HFFc6 (cell line): ENCODE results near the gene DNAJC1. TPM values are rescaled to one million over a fixed set of nuclear protein-coding genes. Genes with fewer than 3 reads are reported as not detected.

Experiments
- DNase-seq: peaks from one replicate; pipeline ENCODE4 v3.0.0-alpha.2; 2018
- H3K27ac Mint-ChIP-seq: 2 replicates; pipeline ENCODE4 v1.8.0; 2020; ENCODE audit warnings: mild to moderate bottlenecking, mixed read lengths
- H3K27me3 Mint-ChIP-seq: 2 replicates; pipeline ENCODE4 v1.8.0; 2021; ENCODE audit warnings: mild to moderate bottlenecking, moderate library complexity, mixed read lengths; ENCODE audit not compliant: insufficient read depth
- H3K36me3 Mint-ChIP-seq: 2 replicates; pipeline ENCODE4 v1.8.0; 2021; ENCODE audit warnings: low read depth, mixed read lengths
- H3K4me1 Mint-ChIP-seq: 2 replicates; pipeline ENCODE4 v1.8.0; 2020; ENCODE audit warnings: low read depth, mixed read lengths
- H3K4me3 Mint-ChIP-seq: 2 replicates; pipeline ENCODE4 v1.8.0; 2020; ENCODE audit warnings: mild to moderate bottlenecking, moderate library complexity, mixed read lengths
- H3K9me3 Mint-ChIP-seq: 2 replicates; pipeline ENCODE4 v1.8.0; 2020; ENCODE audit warnings: mild to moderate bottlenecking, mixed read lengths
- total RNA-seq, 6 experiments: library from RNA; stranded (reverse); fragmentation: NEBNext Ultra II Directional; extraction: Animal tissue kit (Norgen Biotek cat#: 25700); gene quantifications; 2 replicates in 1 of 6; 3 replicates in 5 of 6; pipeline ENCODE4 v1.2.3, GENCODE V29; 2021
- TF ChIP-seq, protein P1 (sequence below): fragments of 200-600 bp; sonication (generic); IDR thresholded peaks from 2 replicates; pipeline ENCODE4 v1.5.0; 2021; ENCODE audit warnings: antibody characterized with exemption, mild to moderate bottlenecking

The DNAJC1 gene
- total RNA-seq, 6 experiments from 2014 or later: 17.3 to 25.5 (median 17.9) TPM

DNA sequence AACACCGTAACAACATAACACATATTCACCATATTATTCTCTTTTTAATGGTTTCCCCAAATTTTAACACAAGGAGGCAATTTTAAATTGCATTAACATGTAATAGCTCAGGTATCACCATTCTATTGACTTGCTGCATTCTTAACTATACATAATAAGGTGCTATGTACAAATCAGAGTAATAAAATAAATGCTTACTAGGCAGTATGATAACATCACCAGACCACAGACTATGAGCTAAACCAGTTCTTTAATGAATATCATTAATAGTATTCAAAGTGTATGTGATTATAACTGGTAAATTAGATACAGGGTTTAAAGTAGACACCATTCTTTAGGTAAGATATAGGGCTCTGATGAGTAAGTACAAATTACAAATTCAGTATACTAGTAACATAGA lies 226.6 kb downstream of the DNAJC1 start:
- no peak for DNase-seq
- no peak overlapping the region for H3K27ac Mint-ChIP-seq
- no peaks in the 10 kb centered on the region for H3K27me3 Mint-ChIP-seq
- no peaks in the 10 kb centered on the region for H3K4me1 Mint-ChIP-seq
- peaks cover 22% of the 10 kb centered on the region for H3K36me3 Mint-ChIP-seq
- TF ChIP-seq, protein P1, sequence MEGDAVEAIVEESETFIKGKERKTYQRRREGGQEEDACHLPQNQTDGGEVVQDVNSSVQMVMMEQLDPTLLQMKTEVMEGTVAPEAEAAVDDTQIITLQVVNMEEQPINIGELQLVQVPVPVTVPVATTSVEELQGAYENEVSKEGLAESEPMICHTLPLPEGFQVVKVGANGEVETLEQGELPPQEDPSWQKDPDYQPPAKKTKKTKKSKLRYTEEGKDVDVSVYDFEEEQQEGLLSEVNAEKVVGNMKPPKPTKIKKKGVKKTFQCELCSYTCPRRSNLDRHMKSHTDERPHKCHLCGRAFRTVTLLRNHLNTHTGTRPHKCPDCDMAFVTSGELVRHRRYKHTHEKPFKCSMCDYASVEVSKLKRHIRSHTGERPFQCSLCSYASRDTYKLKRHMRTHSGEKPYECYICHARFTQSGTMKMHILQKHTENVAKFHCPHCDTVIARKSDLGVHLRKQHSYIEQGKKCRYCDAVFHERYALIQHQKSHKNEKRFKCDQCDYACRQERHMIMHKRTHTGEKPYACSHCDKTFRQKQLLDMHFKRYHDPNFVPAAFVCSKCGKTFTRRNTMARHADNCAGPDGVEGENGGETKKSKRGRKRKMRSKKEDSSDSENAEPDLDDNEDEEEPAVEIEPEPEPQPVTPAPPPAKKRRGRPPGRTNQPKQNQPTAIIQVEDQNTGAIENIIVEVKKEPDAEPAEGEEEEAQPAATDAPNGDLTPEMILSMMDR: no peak
- H3K9me3 Mint-ChIP-seq: peaks cover 4% of the 10 kb centered on the region; the same call in 1 of the 2 replicates
- no peak overlapping the region for H3K4me3 Mint-ChIP-seq

DNA sequence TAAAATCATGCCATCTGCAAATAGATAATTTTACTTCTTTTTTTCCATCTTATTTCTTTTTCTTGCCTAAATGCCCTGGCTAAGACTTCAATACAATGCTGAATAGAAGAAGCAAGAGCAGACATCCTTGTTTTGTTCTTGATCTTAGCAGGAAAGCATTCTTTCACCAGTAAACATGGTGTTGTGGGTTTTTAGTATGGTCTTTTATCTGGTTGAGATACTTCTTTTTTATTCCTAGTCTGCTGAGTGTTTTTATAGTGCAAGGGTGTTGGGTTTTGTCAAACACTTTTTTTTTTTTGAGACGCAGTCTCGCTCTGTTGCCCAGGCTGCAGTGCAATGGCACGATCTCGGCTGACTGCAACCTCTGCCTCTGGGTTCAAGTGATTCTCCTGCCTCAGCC lies 232.3 kb downstream of the DNAJC1 start:
- TF ChIP-seq, protein P1: no peak
- H3K9me3 Mint-ChIP-seq: no peaks in the 10 kb centered on the region
- H3K27ac Mint-ChIP-seq: no peak overlapping the region
- no peaks in the 10 kb centered on the region for H3K27me3 Mint-ChIP-seq
- H3K4me3 Mint-ChIP-seq: no peak overlapping the region
- H3K36me3 Mint-ChIP-seq: peaks cover 4% of the 10 kb centered on the region; the same call in 1 of the 2 replicates
- H3K4me1 Mint-ChIP-seq: no peaks in the 10 kb centered on the region
- no peak for DNase-seq

DNA sequence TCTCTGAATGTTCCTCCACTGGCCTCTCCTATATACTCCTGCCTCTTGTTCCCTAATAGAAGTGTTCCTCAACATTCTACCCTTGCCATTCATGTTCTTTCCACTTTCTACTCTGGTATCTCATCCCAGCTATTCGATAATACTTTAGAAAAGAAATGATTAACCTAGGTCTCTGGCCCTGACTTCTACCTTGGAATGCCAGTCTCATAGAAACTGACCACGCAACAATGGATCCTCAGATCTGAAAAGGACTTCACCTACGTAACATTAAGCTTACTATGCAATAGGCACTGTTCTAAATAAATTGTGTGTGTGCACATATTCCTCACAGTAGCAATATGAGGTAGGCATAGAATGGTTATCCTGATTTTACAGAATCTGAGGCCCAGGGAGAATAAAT lies 234.5 kb downstream of the DNAJC1 start:
- no peaks in the 10 kb centered on the region for H3K4me1 Mint-ChIP-seq
- no peak overlapping the region for H3K27ac Mint-ChIP-seq
- peaks cover 4% of the 10 kb centered on the region; the same call in 1 of the 2 replicates for H3K36me3 Mint-ChIP-seq
- no peaks in the 10 kb centered on the region for H3K9me3 Mint-ChIP-seq
- TF ChIP-seq, protein P1: no peak
- no peak for DNase-seq
- H3K27me3 Mint-ChIP-seq: no peaks in the 10 kb centered on the region
- H3K4me3 Mint-ChIP-seq: no peak overlapping the region

DNA sequence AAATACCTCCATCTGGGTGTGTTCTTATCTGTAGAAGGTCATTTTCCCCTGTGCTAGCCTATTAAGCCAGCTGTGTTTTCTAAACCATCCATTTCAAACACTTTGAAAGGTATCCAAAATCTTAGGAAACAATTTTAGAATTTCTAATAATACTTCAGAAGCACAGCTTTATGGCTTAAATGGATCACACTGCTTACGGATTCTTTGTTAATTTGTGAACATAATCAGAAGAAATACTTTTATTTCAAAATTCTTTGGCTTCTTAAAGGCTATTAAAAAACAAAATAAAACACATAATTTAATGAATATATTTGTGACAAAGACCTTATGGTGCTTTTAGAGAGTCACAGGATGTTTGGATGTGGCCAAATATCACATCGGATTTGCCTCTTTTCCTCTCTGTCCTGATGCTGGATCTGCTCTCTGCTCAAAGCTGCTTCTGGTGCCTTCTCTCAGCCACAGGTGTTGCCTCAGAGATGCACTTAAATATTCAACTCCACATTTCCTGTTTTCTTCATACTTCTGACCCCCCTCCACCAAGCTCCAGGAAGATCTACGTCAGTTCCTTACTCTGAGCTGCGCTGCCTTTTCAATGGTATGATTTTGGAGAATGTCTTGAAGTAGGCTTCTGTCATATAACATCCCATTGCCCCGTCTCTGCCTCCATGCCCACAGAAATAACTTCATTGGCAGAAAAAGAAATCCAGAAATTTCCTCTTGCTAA lies 238.9 kb downstream of the DNAJC1 start:
- H3K4me3 Mint-ChIP-seq: no peak overlapping the region
- peaks cover 6% of the 10 kb centered on the region for H3K36me3 Mint-ChIP-seq
- no peaks in the 10 kb centered on the region; the same call in 1 of the 2 replicates for H3K27me3 Mint-ChIP-seq
- no peak for DNase-seq
- TF ChIP-seq, protein P1: no peak
- no peaks in the 10 kb centered on the region for H3K9me3 Mint-ChIP-seq
- no peak overlapping the region for H3K27ac Mint-ChIP-seq
- no peaks in the 10 kb centered on the region for H3K4me1 Mint-ChIP-seq

DNA sequence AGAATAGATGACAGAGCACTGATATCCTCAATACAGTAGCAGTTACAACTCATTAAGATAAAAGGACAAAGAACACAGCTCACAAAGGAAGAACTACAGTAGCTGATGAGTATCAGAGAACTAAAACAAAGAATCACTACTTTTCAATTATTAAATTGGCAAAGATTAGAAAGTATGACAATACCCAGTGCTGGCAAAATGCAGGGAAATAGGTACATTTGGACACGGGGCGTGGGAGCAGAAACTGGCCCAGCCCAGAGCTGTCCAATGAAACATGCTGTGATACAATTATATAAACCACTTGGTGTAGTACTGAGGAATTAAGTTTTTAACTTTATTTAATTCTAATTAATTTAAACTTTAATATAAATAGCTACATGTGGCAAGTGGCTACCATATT lies 243.2 kb downstream of the DNAJC1 start:
- Mint-ChIP-seq H3K9me3 (no peaks in the 10 kb centered on the region), H3K27ac (no peak overlapping the region), H3K4me1 (no peaks in the 10 kb centered on the region), H3K27me3 (no peaks in the 10 kb centered on the region; the same call in 1 of the 2 replicates), H3K36me3 (peaks cover 6% of the 10 kb centered on the region), H3K4me3 (no peak overlapping the region)
- no peak for DNase-seq
- TF ChIP-seq, protein P1: no peak
